ENCODE measurements around the gene GPNMB.

The GPNMB gene

DNA sequence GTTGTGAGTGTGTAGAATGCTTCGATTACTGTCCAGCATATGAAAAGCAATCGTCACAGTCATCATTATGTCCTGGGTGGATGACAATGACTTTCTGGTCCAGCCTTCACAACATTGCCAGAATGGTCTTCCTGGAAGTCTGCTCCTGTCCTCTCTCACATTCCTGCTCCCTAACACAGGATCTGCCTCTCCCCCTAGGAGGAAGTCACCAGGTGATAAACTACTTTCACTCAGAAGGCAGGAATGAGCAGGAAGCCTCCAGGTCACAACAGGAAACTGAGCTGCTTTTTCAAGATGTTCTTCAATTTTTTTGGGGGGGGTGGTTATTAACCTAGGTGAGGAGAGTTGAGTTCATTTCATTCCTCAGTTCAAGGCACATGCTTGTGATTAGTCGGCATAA lies 13.6 kb upstream of the GPNMB start:
- H3K36me3 ChIP-seq: no peaks in the 10 kb centered on the region
- TF ChIP-seq, protein P1, sequence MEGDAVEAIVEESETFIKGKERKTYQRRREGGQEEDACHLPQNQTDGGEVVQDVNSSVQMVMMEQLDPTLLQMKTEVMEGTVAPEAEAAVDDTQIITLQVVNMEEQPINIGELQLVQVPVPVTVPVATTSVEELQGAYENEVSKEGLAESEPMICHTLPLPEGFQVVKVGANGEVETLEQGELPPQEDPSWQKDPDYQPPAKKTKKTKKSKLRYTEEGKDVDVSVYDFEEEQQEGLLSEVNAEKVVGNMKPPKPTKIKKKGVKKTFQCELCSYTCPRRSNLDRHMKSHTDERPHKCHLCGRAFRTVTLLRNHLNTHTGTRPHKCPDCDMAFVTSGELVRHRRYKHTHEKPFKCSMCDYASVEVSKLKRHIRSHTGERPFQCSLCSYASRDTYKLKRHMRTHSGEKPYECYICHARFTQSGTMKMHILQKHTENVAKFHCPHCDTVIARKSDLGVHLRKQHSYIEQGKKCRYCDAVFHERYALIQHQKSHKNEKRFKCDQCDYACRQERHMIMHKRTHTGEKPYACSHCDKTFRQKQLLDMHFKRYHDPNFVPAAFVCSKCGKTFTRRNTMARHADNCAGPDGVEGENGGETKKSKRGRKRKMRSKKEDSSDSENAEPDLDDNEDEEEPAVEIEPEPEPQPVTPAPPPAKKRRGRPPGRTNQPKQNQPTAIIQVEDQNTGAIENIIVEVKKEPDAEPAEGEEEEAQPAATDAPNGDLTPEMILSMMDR (IDR thresholded peaks at IDR 0.05; ENCODE audit: low read depth, low read length): no peak
- DNase-seq: no peak
- H3K9me3 ChIP-seq: no peaks in the 10 kb centered on the region
- H3K4me1 ChIP-seq: no peaks in the 10 kb centered on the region
- no peak overlapping the region for H3K4me3 ChIP-seq (ENCODE audit: low read depth, low read length)
- no peaks in the 10 kb centered on the region for H3K27me3 ChIP-seq

DNA sequence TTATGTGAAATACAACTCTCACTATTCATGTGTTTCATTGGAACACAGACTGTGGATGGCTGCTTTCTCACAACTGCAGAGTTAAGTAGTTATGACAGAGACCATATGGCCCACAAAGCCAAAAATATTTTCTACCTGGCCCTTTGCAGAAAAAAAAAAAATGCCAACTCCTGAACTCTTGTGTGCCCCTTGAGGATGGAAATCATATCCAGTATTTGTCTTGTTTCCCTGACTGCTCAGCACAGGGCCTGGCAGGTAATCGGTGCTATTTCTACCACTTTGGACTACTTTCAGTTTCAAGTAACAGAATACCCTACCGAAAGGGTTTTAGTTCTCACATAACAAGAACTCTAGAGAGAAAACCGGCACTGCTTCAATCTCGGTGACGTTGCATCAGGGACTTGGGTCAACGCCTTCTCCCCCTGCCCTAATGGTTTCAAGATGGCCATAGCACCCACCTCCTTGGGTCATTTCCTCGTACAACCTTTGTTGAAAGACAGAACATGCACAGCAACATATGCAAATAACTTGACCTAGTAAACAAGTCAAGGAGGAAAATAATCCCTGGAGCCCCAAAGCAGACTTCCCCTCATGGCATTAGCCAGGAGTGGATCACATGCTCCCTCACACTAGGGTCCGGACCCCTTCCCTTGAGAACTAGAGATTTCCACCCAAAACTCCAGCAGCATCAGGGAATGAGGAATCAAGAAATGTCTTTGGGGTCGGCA lies 11.8 kb upstream of the GPNMB start:
- Histone ChIP-seq H3K4me1 (no peaks in the 10 kb centered on the region), H3K9me3 (no peaks in the 10 kb centered on the region), H3K36me3 (no peaks in the 10 kb centered on the region), H3K4me3 (ENCODE audit: low read depth, low read length) (no peak overlapping the region), H3K27me3 (no peaks in the 10 kb centered on the region)
- DNase-seq: no peak
- TF ChIP-seq, protein P1 (IDR thresholded peaks at IDR 0.05; ENCODE audit: low read depth, low read length): no peak

DNA sequence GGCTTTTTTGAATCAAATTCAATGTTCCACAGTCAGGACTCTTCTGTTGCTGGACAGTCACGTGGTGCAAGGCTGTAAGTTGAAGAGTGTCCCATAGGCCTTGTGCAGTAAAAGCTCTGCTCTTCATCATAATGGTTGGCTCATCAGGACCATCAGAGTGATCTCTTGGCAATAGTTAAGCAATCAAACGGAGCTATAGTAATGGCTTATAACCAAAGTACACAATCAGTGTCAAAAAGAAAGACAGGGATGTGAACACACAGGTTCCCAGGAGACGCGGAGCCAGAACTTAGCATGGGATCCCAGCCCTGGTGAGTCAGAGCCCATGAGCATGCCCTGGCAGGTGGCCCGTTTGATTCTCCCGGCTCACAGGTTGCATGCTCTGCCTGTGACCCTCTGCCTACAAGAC lies 10.8 kb upstream of the GPNMB start:
- TF ChIP-seq, protein P1 (IDR thresholded peaks at IDR 0.05; ENCODE audit: low read depth, low read length): no peak
- H3K36me3 ChIP-seq: no peaks in the 10 kb centered on the region
- H3K9me3 ChIP-seq: no peaks in the 10 kb centered on the region
- no peaks in the 10 kb centered on the region for H3K4me1 ChIP-seq
- no peak overlapping the region for H3K4me3 ChIP-seq (ENCODE audit: low read depth, low read length)
- no peaks in the 10 kb centered on the region for H3K27me3 ChIP-seq
- DNase-seq: no peak

DNA sequence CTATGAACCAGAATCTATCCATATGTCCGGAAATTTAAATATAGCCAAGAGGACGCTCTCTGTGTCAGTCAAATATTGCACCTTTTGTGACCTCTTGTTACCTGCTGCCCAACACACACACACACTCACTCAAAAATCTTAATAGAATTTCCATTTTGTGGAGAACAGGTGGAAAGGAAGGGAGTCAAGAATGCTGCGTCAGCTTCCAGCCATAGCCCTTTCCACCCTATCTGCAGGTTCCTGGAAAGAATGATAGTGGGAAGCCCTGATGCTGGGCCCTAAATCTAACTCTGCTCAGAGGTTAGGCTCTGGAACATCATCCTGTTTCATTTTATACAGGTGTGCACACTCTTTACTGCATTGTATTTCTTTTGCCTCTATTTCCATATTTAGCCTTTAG lies 9.6 kb upstream of the GPNMB start:
- H3K4me3 ChIP-seq (ENCODE audit: low read depth, low read length): no peak overlapping the region
- no peaks in the 10 kb centered on the region for H3K36me3 ChIP-seq
- no peak for DNase-seq
- H3K27me3 ChIP-seq: no peaks in the 10 kb centered on the region
- H3K4me1 ChIP-seq: no peaks in the 10 kb centered on the region
- TF ChIP-seq, protein P1 (IDR thresholded peaks at IDR 0.05; ENCODE audit: low read depth, low read length): no peak
- no peaks in the 10 kb centered on the region for H3K9me3 ChIP-seq

DNA sequence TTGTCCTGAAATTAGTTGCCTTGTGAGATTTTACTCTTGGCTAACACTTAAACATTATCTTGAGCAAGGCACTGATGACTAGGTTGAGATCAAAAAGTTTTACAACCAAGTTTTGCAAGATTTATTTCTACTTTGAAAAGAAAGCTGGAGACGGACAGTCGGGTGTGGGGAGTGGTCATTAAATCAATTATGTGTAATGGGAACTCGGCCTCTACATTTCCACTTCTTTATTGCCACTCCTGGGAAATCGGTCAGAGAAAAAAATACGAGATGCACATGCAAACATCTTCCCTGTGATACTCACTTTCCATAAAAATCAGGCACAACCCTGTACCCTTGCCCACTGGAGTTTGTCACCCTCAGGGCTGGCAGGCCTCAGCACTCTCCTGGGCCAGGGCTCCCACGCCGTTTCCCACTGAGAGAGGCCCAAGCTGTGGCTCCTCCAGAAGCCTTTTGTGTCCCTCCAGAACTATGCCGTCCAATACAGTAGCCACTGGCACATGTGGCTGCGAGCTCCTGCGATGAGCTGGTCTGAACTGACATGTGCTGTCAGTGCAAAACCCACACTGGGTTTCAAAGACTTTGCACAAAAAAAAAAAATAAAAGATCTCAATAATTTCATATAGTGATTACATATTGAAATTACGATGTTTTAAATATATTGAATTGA lies 7.5 kb upstream of the GPNMB start:
- TF ChIP-seq, protein P1 (IDR thresholded peaks at IDR 0.05; ENCODE audit: low read depth, low read length): no peak
- no peaks in the 10 kb centered on the region for H3K9me3 ChIP-seq
- H3K4me1 ChIP-seq: no peaks in the 10 kb centered on the region
- no peak overlapping the region for H3K4me3 ChIP-seq (ENCODE audit: low read depth, low read length)
- DNase-seq: no peak
- no peaks in the 10 kb centered on the region for H3K27me3 ChIP-seq
- no peaks in the 10 kb centered on the region for H3K36me3 ChIP-seq

DNA sequence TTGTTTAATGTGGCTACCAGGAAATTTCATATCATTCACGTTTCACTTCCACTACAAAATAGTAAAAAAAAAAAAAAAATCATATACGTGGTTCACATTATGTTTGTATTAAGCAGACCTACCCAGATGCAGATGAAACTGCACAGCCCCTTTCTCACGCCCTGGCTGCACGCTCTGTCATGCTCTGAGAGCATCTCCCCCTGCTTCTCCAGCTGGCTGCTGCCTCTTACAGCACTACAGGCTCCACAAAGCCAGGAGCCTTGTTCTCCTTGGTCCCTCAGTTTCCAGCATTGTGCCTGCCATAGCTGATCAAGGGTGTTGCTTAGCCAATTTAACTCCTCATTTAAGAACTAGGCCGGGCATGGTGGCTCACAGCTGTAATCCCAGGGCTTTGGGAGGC lies 6.9 kb upstream of the GPNMB start:
- Histone ChIP-seq H3K9me3 (no peaks in the 10 kb centered on the region), H3K4me1 (no peaks in the 10 kb centered on the region), H3K4me3 (ENCODE audit: low read depth, low read length) (no peak overlapping the region), H3K27me3 (no peaks in the 10 kb centered on the region), H3K36me3 (no peaks in the 10 kb centered on the region)
- TF ChIP-seq, protein P1 (IDR thresholded peaks at IDR 0.05; ENCODE audit: low read depth, low read length): no peak
- DNase-seq: no peak

All from BE2C (cell line).